LNCAP (cell line): ENCODE measurements around the gene CREB5.

Experiments
- TF ChIP-seq, protein P1 (sequence below): fragments of 450-650 bp; IDR thresholded peaks from 2 replicates; pipeline ENCODE4 v1.5.1; 2017; ENCODE audit warnings: mild to moderate bottlenecking

Gene CREB5

DNA sequence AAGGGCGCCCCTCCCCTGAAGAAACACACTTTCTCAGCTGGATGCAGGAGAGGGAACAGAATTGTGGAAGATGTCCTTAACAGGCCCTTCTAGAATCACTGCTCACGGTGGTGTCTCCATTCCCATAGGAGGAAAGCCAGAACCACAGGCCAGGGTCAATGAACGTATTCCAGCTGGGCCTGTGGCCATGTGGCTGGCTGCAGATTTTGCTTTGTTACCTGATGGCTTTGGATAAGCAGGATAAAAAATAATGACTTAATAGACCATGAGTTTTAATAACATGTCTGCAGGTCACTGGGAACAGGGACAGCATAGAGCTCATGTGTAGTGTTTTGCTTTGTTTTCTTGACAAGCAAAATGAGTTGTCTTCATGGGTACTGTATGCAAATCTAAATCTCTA is 335.5 kb downstream of the CREB5 start:
- TF ChIP-seq, protein P1, sequence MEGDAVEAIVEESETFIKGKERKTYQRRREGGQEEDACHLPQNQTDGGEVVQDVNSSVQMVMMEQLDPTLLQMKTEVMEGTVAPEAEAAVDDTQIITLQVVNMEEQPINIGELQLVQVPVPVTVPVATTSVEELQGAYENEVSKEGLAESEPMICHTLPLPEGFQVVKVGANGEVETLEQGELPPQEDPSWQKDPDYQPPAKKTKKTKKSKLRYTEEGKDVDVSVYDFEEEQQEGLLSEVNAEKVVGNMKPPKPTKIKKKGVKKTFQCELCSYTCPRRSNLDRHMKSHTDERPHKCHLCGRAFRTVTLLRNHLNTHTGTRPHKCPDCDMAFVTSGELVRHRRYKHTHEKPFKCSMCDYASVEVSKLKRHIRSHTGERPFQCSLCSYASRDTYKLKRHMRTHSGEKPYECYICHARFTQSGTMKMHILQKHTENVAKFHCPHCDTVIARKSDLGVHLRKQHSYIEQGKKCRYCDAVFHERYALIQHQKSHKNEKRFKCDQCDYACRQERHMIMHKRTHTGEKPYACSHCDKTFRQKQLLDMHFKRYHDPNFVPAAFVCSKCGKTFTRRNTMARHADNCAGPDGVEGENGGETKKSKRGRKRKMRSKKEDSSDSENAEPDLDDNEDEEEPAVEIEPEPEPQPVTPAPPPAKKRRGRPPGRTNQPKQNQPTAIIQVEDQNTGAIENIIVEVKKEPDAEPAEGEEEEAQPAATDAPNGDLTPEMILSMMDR, result no peak

DNA sequence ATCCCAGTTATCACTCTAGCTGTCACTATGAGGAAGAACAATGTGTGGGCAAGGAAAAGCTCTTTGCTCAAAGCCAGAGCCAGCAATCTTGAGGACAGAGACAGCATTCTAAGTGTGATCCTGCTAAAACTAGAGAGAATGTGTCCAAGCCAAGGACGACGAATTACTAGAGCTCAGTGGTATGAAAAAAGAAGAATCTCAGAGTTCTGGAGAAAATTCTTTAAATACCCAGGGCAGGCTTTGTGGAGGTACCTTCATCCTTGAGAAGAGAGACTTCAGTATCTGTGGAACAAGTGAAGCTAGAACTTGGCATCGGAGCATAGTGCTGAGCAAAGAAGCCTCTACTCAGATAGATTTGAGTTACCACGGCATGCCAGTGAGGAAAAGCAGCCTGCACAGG is 336.0 kb downstream of the CREB5 start:
- TF ChIP-seq, protein P1, result no peak

DNA sequence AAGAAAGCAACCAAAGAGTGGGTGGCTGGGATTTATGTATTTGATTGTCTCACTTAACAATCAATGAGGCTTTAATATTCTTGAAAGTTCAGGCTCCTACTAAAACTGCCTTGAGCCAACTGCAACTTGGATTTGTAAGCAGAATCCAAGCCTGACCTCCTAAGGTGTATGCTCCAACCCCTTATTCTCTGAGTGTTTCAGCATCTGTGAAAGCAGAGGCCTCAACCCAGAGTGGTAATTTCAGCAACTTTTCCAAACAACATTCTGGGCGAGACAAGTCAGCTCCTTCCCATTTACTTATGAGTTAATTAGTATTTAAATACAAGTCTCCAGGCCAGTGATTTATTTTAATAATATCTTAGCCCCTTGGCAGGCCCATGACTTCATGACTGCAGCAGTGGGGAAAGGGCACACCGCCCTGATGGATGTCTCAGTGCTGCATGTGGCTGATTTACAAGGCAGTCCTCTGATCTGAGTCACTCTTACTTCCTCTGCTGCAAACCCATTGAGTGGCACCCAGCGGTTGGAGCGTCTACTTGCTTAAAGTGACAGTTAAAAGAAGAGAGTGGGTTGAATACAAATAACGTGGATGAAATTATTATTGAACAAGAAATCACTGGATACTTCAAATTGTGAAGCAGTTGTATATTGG is 336.7 kb downstream of the CREB5 start:
- TF ChIP-seq, protein P1, result no peak

DNA sequence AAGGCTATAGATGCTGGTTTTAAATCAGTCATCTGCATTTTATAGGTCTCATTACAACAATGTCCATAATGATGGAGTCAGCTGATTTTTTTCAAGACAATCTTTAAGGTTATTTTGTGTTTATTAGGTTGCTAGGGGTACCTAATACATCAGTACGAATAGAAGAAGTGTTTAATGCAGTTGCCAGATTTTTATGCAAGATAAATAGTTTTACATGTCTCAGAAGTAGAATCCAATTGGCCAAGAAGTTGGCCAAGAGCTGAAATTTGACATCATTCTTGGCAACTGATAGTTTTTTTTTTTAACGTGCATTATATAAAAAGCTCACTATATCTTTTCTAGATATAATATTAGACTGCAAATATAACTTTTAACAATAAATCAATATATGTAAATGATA is 337.3 kb downstream of the CREB5 start:
- TF ChIP-seq, protein P1, result no peak

DNA sequence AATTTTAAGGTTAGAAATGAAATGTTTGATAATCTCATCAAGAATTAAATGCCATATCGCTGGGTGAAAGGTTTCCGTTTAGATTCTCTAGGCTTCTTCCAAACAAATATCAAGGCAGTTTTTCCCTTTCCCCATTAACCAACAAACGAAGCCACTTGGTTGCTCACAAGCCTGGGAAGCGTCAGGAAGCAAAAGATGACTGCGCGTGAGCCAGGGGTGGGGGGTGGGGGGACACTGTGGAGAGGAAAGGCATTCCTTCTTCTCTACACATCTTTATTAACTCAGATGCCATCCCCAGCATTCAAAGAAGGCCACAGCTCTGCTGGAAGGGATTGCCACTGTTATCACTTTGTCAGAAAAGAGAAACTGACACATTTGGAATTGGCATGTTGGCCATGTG is 338.7 kb downstream of the CREB5 start:
- TF ChIP-seq, protein P1, result no peak

DNA sequence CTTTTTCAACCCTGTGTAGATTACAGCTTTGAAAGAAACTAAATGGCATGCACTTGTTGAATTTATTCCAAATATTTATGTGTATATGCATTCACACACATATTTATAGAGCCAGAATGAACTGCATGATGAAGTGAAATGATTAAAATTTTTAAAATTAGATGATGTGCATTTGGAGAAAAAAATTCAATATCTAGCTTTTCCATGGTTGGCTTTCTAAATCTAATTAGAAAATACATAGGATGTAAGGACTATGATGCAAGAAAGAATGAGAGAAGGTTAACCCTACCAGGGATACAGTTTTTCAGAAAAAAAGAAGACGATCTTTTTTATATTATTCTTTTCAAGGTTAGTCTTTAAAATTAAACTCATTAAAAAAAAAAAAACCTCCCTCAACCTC is 341.3 kb downstream of the CREB5 start:
- TF ChIP-seq, protein P1, result no peak

DNA sequence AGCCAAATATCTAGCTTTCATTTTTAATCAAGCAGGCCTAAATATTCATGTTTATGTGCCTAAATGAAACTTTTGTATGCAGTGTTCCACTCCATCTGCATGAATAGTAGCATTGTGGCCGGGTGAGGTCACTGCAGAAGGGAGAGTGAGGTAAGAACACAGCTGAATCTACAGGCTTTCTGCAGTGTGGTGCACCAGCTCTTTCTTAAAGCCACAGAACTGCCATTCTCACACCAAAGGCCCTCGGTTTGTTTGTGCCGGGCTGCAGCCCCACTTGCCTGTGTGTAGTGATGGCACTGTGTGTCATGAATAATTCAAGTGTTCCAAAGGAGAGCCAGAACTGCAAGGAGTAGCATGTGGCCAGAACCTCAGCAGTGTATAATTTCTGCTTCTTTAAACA is 341.7 kb downstream of the CREB5 start:
- TF ChIP-seq, protein P1, result no peak

DNA sequence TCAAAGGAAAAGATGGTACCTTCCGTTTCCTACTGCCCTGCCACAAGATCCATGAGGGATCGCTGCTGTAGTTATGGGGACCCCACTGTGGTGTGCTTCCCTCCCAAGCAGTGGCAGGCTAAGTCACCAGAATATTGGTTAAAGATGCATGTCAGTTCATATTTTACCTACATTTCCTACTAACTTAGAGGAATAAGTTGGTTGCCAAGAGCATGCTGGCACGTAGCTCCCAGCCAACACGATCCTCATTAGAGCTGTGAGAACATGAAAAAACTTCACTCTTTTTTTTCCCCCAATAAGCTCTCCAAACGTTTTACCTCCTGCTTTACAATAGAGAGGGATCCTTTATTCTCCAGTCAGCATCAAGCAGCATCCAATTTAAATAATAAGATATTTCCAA is 342.1 kb downstream of the CREB5 start:
- TF ChIP-seq, protein P1, result no peak
